Measurements from ENCODE around the gene ZAR1L. TPM values are rescaled to one million over a fixed set of nuclear protein-coding genes. Genes with fewer than 3 reads are reported as not detected.

Gene ZAR1L
- total RNA-seq, 1 donor from 2014 or later = not detected

DNA sequence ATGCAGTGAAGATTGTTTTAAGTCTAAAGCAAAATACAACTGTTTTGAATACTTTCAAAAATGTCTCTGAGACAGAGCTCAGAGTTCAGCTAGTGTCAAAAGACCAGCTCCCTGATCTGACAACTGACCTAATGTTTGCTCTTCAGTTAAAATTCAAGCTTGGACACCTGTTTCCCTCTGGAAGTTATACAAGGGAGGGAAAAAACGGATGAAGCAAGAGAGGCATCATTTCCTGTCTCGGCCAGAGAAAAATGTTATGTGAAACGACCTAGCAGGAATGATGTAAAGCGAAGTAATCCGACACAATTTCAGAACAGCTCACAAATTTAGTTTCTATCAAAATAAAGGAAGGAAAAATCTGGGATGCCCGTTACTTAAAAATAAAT lies 59.4 kb downstream of the ZAR1L start:
- DNase-seq (ENCODE audit: low spot score) = no peak

GRCh38 chr13:32254916-32255723 lies 60.0 kb downstream of the ZAR1L start:
- no peak for DNase-seq (ENCODE audit: low spot score)

- DNase-seq (ENCODE audit: low spot score) = no peak
These were observed 60.7 kb downstream of the ZAR1L start for GRCh38 chr13:32254416-32254815.

- peak; percentile 78 for DNase-seq (ENCODE audit: low spot score)
These were observed 61.2 kb downstream of the ZAR1L start for GRCh38 chr13:32253911-32254399.

Other genes starting within 250 kb of the ZAR1L start
- 0.60 TPM for gene BRCA2, start 145 bp upstream of the ZAR1L start, total RNA-seq
- 7.2 TPM for gene N4BP2L1, start 112.8 kb upstream of the ZAR1L start, total RNA-seq
- gene N4BP2L2, start 223.4 kb upstream of the ZAR1L start, total RNA-seq = 125 TPM

Data from mucosa of gallbladder (tissue), 1 donor.